Activated naive CD8-positive, alpha-beta T cell treated with anti-CD3 and anti-CD28 coated beads for 36 hours (primary cell): Measurements from ENCODE around the gene BCORL1. TPM values are rescaled to one million over a fixed set of nuclear protein-coding genes. Genes with fewer than 3 reads are reported as not detected.

Source experiments
- DNase-seq: peaks from one replicate; pipeline ENCODE4 v3.0.0; 2021
- H3K27ac Mint-ChIP-seq: one replicate; pipeline ENCODE4 v1.8.0; 2022; ENCODE audit warnings: mild to moderate bottlenecking, moderate library complexity, mixed read lengths
- H3K27me3 Mint-ChIP-seq: one replicate; pipeline ENCODE4 v1.8.0; 2022; ENCODE audit warnings: mild to moderate bottlenecking, mixed read lengths
- H3K36me3 Mint-ChIP-seq: one replicate; pipeline ENCODE4 v1.8.0; 2021; ENCODE audit warnings: mild to moderate bottlenecking, mixed read lengths
- H3K4me1 Mint-ChIP-seq: one replicate; pipeline ENCODE4 v1.8.0; 2021; ENCODE audit warnings: mixed read lengths
- H3K4me3 Mint-ChIP-seq: one replicate; pipeline ENCODE4 v1.8.0; 2022; ENCODE audit warnings: mild to moderate bottlenecking, moderate library complexity, mixed read lengths
- H3K9me3 Mint-ChIP-seq: one replicate; pipeline ENCODE4 v1.8.0; 2022; ENCODE audit warnings: mixed read lengths
- total RNA-seq, 2 experiments: library from RNA; stranded (reverse); gene quantifications; one replicate each; pipeline ENCODE4 v1.2.3, GENCODE V29; 2021

BCORL1 gene
- total RNA-seq, 2 experiments from 2014 or later, result 6.8 to 7.3 TPM

GRCh38 chrX:129956765-129957164, 25.7 kb upstream of the BCORL1 start:
- no peak for DNase-seq
- no peaks in the 10 kb centered on the region for H3K36me3 Mint-ChIP-seq
- H3K9me3 Mint-ChIP-seq, result no peaks in the 10 kb centered on the region
- H3K27ac Mint-ChIP-seq, result no peak overlapping the region
- H3K27me3 Mint-ChIP-seq, result peaks cover 5% of the 10 kb centered on the region
- peaks cover 12% of the 10 kb centered on the region for H3K4me1 Mint-ChIP-seq
- H3K4me3 Mint-ChIP-seq, result peak overlapping the region; percentile 50

- peaks cover 13% of the 10 kb centered on the region for H3K4me1 Mint-ChIP-seq
- H3K36me3 Mint-ChIP-seq, result no peaks in the 10 kb centered on the region
- peaks cover 4% of the 10 kb centered on the region for H3K27me3 Mint-ChIP-seq
- no peaks in the 10 kb centered on the region for H3K9me3 Mint-ChIP-seq
- peak; percentile 56 for DNase-seq
- H3K4me3 Mint-ChIP-seq, result peak overlapping the region; percentile 58
- peak overlapping the region; percentile 25 for H3K27ac Mint-ChIP-seq
These were observed 25.0 kb upstream of the BCORL1 start for GRCh38 chrX:129957241-129958082.

- DNase-seq, result no peak
- Mint-ChIP-seq H3K27ac (no peak overlapping the region), H3K36me3 (no peaks in the 10 kb centered on the region), H3K27me3 (no peaks in the 10 kb centered on the region), H3K4me1 (peaks cover 10% of the 10 kb centered on the region), H3K4me3 (peak overlapping the region; percentile 58), H3K9me3 (no peaks in the 10 kb centered on the region)
These were observed 24.4 kb upstream of the BCORL1 start for GRCh38 chrX:129958083-129958465.

GRCh38 chrX:129958814-129959492, 23.5 kb upstream of the BCORL1 start:
- H3K27ac Mint-ChIP-seq, result no peak overlapping the region
- H3K36me3 Mint-ChIP-seq, result no peaks in the 10 kb centered on the region
- no peaks in the 10 kb centered on the region for H3K27me3 Mint-ChIP-seq
- H3K4me3 Mint-ChIP-seq, result no peak overlapping the region
- no peaks in the 10 kb centered on the region for H3K9me3 Mint-ChIP-seq
- DNase-seq, result no peak
- H3K4me1 Mint-ChIP-seq, result peaks cover 9% of the 10 kb centered on the region

GRCh38 chrX:129959493-129959832, 23.0 kb upstream of the BCORL1 start:
- no peak overlapping the region for H3K27ac Mint-ChIP-seq
- H3K27me3 Mint-ChIP-seq, result no peaks in the 10 kb centered on the region
- no peak for DNase-seq
- H3K4me3 Mint-ChIP-seq, result no peak overlapping the region
- H3K36me3 Mint-ChIP-seq, result no peaks in the 10 kb centered on the region
- H3K9me3 Mint-ChIP-seq, result no peaks in the 10 kb centered on the region
- peaks cover 9% of the 10 kb centered on the region for H3K4me1 Mint-ChIP-seq

- peak overlapping the region; percentile 71 for H3K4me3 Mint-ChIP-seq
- H3K4me1 Mint-ChIP-seq, result peaks cover 9% of the 10 kb centered on the region
- no peaks in the 10 kb centered on the region for H3K36me3 Mint-ChIP-seq
- H3K9me3 Mint-ChIP-seq, result no peaks in the 10 kb centered on the region
- H3K27ac Mint-ChIP-seq, result peak overlapping the region; percentile 81
- peak; percentile 74 for DNase-seq
- H3K27me3 Mint-ChIP-seq, result no peaks in the 10 kb centered on the region
These were observed 21.0 kb upstream of the BCORL1 start for GRCh38 chrX:129961180-129962083.

- Mint-ChIP-seq H3K4me3 (no peak overlapping the region), H3K27ac (no peak overlapping the region), H3K36me3 (no peaks in the 10 kb centered on the region), H3K9me3 (no peaks in the 10 kb centered on the region), H3K27me3 (no peaks in the 10 kb centered on the region), H3K4me1 (peaks cover 6% of the 10 kb centered on the region)
- DNase-seq, result no peak
These were observed 18.7 kb upstream of the BCORL1 start for GRCh38 chrX:129963729-129964128.

GRCh38 chrX:129965166-129965565, 17.3 kb upstream of the BCORL1 start:
- Mint-ChIP-seq H3K4me1 (peaks cover 6% of the 10 kb centered on the region), H3K36me3 (no peaks in the 10 kb centered on the region), H3K27ac (no peak overlapping the region), H3K27me3 (no peaks in the 10 kb centered on the region), H3K9me3 (no peaks in the 10 kb centered on the region), H3K4me3 (no peak overlapping the region)
- no peak for DNase-seq

GRCh38 chrX:129968968-129969367, 13.5 kb upstream of the BCORL1 start:
- H3K4me3 Mint-ChIP-seq, result no peak overlapping the region
- H3K27ac Mint-ChIP-seq, result no peak overlapping the region
- no peak for DNase-seq
- H3K27me3 Mint-ChIP-seq, result no peaks in the 10 kb centered on the region
- H3K4me1 Mint-ChIP-seq, result no peaks in the 10 kb centered on the region
- H3K36me3 Mint-ChIP-seq, result no peaks in the 10 kb centered on the region
- H3K9me3 Mint-ChIP-seq, result no peaks in the 10 kb centered on the region

- Mint-ChIP-seq H3K4me3 (no peak overlapping the region), H3K4me1 (peaks cover 5% of the 10 kb centered on the region), H3K27ac (no peak overlapping the region), H3K9me3 (no peaks in the 10 kb centered on the region), H3K36me3 (no peaks in the 10 kb centered on the region), H3K27me3 (no peaks in the 10 kb centered on the region)
- DNase-seq, result no peak
These were observed 6.0 kb upstream of the BCORL1 start for GRCh38 chrX:129976441-129976840.

- H3K36me3 Mint-ChIP-seq, result no peaks in the 10 kb centered on the region
- H3K4me1 Mint-ChIP-seq, result peaks cover 5% of the 10 kb centered on the region
- no peak for DNase-seq
- H3K4me3 Mint-ChIP-seq, result peak overlapping the region; percentile 52
- no peaks in the 10 kb centered on the region for H3K27me3 Mint-ChIP-seq
- no peaks in the 10 kb centered on the region for H3K9me3 Mint-ChIP-seq
- no peak overlapping the region for H3K27ac Mint-ChIP-seq
These were observed 3.1 kb upstream of the BCORL1 start for GRCh38 chrX:129979207-129979920.

- peak overlapping the region; percentile 47 for H3K4me3 Mint-ChIP-seq
- no peaks in the 10 kb centered on the region for H3K36me3 Mint-ChIP-seq
- H3K4me1 Mint-ChIP-seq, result peaks cover 8% of the 10 kb centered on the region
- no peak overlapping the region for H3K27ac Mint-ChIP-seq
- peak; percentile 28 for DNase-seq
- H3K27me3 Mint-ChIP-seq, result no peaks in the 10 kb centered on the region
- no peaks in the 10 kb centered on the region for H3K9me3 Mint-ChIP-seq
These were observed 2.4 kb upstream of the BCORL1 start for GRCh38 chrX:129980001-129980401.

GRCh38 chrX:129980540-129981199, 1.8 kb upstream of the BCORL1 start:
- peaks cover 11% of the 10 kb centered on the region for H3K4me1 Mint-ChIP-seq
- no peaks in the 10 kb centered on the region for H3K9me3 Mint-ChIP-seq
- peak; percentile 34 for DNase-seq
- no peaks in the 10 kb centered on the region for H3K27me3 Mint-ChIP-seq
- no peak overlapping the region for H3K4me3 Mint-ChIP-seq
- no peak overlapping the region for H3K27ac Mint-ChIP-seq
- H3K36me3 Mint-ChIP-seq, result no peaks in the 10 kb centered on the region

GRCh38 chrX:129981200-129981553, 1.3 kb upstream of the BCORL1 start:
- no peak for DNase-seq
- Mint-ChIP-seq H3K27ac (no peak overlapping the region), H3K9me3 (no peaks in the 10 kb centered on the region), H3K4me1 (peaks cover 11% of the 10 kb centered on the region), H3K27me3 (no peaks in the 10 kb centered on the region), H3K36me3 (no peaks in the 10 kb centered on the region), H3K4me3 (no peak overlapping the region)
